AG09319 (cell line): Measurements from ENCODE around the gene RBM47.

ENCODE experiments used
- DNase-seq: peaks from one replicate; pipeline ENCODE4 v3.0.0-alpha.2; 2010; ENCODE audit warnings: low read depth; ENCODE audit errors: extremely low read depth
- CTCF ChIP-seq: IDR thresholded peaks from 2 replicates; pipeline ENCODE4 v1.5.1; 2011; ENCODE audit warnings: low read depth, mild to moderate bottlenecking, inconsistent platforms, low read length, moderate library complexity

The RBM47 gene

DNA sequence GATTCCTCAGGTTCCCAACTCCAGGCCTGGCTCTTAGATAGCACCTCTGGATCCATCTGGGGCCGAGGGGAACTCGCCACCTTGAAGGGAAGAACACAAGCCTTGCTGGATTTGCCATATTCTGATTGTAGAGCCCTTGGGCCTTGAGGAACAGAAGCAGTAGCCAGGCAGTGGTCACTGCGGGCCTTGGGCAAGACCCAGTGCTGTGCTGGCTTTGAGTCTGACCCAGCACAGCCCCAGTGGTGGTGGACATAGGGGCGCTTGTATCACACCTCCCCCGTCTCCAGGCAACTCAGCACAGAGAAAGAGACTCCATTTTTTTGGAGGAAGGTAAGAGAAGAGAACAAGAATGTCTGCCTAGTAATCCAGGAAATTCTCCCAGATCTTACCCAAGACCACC lies 249.0 kb downstream of the RBM47 start:
- TF ChIP-seq CTCF: no peak
- no peak for DNase-seq

- no peak for DNase-seq
- TF ChIP-seq CTCF: no peak
Measured at GRCh38 chr4:40379248-40379647, 250.4 kb downstream of the RBM47 start.

- TF ChIP-seq CTCF: no peak
- DNase-seq: no peak
Measured at GRCh38 chr4:40378619-40379018, 251.0 kb downstream of the RBM47 start.

DNA sequence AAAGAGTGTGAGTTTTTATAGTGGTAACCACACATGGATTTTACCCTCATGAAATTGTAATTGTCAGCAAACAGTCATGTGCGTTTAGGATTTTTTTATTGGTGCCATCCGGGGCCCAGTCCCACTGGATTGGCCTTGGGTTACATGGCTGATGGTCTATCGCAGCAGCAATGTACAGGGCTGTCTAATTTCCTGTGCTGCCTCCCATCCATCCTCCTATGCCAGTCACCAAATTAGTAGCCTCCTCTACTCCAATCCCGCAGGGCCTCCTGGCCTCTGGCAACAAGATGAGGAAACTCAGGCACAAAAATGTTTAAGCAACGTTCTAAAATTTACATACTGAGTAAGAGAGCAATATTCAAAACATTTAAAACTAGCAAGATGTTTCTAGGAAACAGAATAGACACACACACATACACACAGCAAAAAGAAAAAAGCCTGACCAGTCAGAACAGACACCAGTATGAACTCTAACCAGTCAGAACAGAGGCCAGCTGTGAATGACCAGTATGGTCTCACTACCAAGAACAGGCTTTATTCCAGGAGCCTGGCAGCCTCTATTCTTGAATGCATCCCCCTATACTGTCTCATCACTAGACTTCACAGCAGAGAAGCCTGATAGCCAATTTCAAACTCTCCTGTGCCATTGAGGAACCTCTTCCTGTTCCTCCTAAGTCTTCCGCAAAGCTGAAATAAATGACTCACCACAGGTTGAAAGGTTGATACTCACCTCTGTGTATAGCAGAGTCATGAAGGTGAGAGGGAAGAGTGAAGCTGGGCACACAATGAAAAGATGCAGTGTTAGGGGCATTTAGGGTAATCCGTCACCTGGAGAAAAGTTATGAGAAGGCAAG lies 251.9 kb downstream of the RBM47 start:
- DNase-seq: no peak
- TF ChIP-seq CTCF: no peak

- TF ChIP-seq CTCF: no peak
- DNase-seq: no peak
Measured at GRCh38 chr4:40375620-40376019, 254.0 kb downstream of the RBM47 start.

DNA sequence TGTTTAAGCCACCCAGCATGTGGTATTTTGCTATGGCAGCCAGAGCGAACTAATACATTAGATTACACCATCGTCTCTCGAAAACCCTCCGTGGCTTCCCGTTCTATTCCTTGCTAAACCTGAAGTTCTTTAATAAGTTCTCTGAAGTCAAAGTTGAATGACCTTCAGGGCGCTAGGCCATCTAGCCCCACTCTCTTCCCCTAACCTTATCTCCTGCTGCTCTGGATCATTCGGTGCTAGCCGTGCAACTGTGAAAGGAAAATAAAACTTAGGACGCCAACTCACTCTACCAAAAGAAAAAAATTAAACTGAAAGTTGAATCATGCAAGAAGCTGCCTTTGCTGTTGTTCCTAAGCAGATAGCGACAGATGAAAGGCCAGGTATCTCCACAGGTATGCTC lies 254.6 kb downstream of the RBM47 start:
- no peak for DNase-seq
- TF ChIP-seq CTCF: no peak

GRCh38 chr4:40373636-40374035 lies 256.0 kb downstream of the RBM47 start:
- TF ChIP-seq CTCF: no peak
- no peak for DNase-seq
